Measurements from ENCODE around the gene BEND4. TPM values are rescaled to one million over a fixed set of nuclear protein-coding genes. Genes with fewer than 3 reads are reported as not detected.

BEND4 gene
- total RNA-seq, 1 donor from 2014 or later = 0.32 TPM

DNA sequence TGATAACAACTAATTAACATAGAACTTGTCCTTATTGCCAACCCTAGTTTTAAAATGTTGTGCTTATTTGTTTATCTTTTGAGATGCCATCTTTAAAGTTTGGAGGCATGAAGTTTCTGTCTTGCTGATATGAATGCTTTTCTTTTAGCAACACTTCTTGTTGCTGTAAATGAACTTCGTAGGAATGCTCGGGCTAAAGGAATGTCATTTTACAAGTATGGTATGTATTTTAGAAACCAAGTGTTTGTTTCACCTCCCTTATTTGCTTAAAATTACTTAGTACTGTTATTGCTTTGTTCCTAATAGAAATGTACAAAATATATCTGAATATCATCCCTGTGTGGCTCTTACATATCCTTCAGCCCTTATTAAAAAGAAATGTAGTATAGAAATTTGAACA, 86.1 kb downstream of the BEND4 start:
- Histone ChIP-seq H3K9me3 (ENCODE audit: insufficient read depth, low read depth, low read length) (no peaks in the 10 kb centered on the region), H3K4me3 (ENCODE audit: insufficient read depth, low read depth, low read length) (no peak overlapping the region), H2AFZ (ENCODE audit: low read depth, low read length) (no peak overlapping the region), H3K79me2 (ENCODE audit: insufficient read depth, low read length) (no peaks in the 10 kb centered on the region), H3K4me2 (ENCODE audit: low read length) (no peak overlapping the region), H3K27ac (ENCODE audit: low read depth, low read length) (no peak overlapping the region), H3K36me3 (ENCODE audit: insufficient read depth, low read length) (peaks cover 20% of the 10 kb centered on the region), H3K4me1 (ENCODE audit: insufficient read depth, low read length) (no peaks in the 10 kb centered on the region), H3K9ac (ENCODE audit: low read length) (no peak overlapping the region), H4K20me1 (ENCODE audit: insufficient read depth, low read length) (no peaks in the 10 kb centered on the region), H3K27me3 (ENCODE audit: insufficient read depth, low read length) (no peaks in the 10 kb centered on the region)
- Mint-ChIP-seq H3K9me3 (ENCODE audit: unreplicated experiment) (no peaks in the 10 kb centered on the region), H3K4me3 (ENCODE audit: unreplicated experiment) (no peak overlapping the region), H3K4me1 (ENCODE audit: low read depth, unreplicated experiment) (no peaks in the 10 kb centered on the region), H3K27me3 (ENCODE audit: low read depth, unreplicated experiment) (no peaks in the 10 kb centered on the region), H3K36me3 (ENCODE audit: low read depth, unreplicated experiment) (peaks cover 4% of the 10 kb centered on the region), H3K27ac (ENCODE audit: unreplicated experiment) (no peak overlapping the region)
- FAIRE-seq (no peak), DNase-seq (ENCODE audit: low read depth) (no peak)
- TF ChIP-seq EZH2 (IDR thresholded peaks at IDR 0.05; ENCODE audit: insufficient read depth, low read length) (no peak), CTCF (IDR thresholded peaks at IDR 0.05; ENCODE audit: insufficient read depth, low read depth, low read length) (no peak)

Other genes starting within 250 kb of the BEND4 start
- 84.0 and 84.5 TPM in 2 replicates for gene TMEM33, start 217.2 kb downstream of the BEND4 start, total RNA-seq
- 0.20 and 0.29 TPM in 2 replicates for gene DCAF4L1, start 170.9 kb downstream of the BEND4 start, total RNA-seq
- 59.3 and 73.2 TPM in 2 replicates for gene SLC30A9, start 162.1 kb downstream of the BEND4 start, total RNA-seq
- not detected in 2 replicates for gene SHISA3, start 244.8 kb upstream of the BEND4 start, total RNA-seq